Measurements from ENCODE around the gene ARMC2. TPM values are rescaled to one million over a fixed set of nuclear protein-coding genes. Genes with fewer than 3 reads are reported as not detected.

ARMC2 gene
- total RNA-seq, 1 experiment from 2014 or later = 1.1 TPM

DNA sequence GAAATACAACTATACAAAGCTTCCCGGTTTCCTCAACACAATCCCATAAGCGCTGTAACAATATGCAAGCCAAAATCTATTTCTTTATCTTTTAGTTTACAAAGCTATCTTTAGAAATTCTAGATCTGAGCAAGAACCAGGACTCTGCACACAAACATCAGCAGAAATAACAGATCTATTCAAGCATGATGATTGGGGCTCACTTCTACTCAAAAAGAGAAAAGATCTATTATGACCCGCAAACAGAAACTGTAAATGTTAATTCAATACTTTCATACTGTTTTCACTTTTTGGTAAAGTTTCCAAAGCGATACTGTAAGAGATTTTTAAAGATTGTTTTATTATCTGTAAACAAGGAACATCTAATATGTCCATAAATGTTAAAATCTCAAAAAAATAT, 159.8 kb downstream of the ARMC2 start:
- Histone ChIP-seq H3K4me2 (ENCODE audit: low read length) (peak overlapping the region; percentile 86), H2AFZ (ENCODE audit: low read length) (peak overlapping the region; percentile 96), H4K20me1 (ENCODE audit: low read length) (no peaks in the 10 kb centered on the region), H3F3A (ENCODE audit: low read length, unreplicated experiment) (no peaks in the 10 kb centered on the region), H3K9me3 (ENCODE audit: low read length) (no peaks in the 10 kb centered on the region), H3K79me2 (ENCODE audit: low read length) (no peaks in the 10 kb centered on the region), H3K27me3 (ENCODE audit: low read length) (no peaks in the 10 kb centered on the region), H3K9me2 (replicated peaks; ENCODE audit: low read length) (no peaks in the 10 kb centered on the region), H3K9ac (ENCODE audit: low read length) (no peak overlapping the region), H3K4me1 (ENCODE audit: insufficient read depth, low read length) (peaks cover 23% of the 10 kb centered on the region), H3K4me3 (ENCODE audit: low read length) (peak overlapping the region; percentile 94), H3K27ac (ENCODE audit: low read length) (no peak overlapping the region), H3K36me3 (ENCODE audit: low read depth, low read length) (no peaks in the 10 kb centered on the region)
- ATAC-seq = no peak
- TF ChIP-seq, protein P1, sequence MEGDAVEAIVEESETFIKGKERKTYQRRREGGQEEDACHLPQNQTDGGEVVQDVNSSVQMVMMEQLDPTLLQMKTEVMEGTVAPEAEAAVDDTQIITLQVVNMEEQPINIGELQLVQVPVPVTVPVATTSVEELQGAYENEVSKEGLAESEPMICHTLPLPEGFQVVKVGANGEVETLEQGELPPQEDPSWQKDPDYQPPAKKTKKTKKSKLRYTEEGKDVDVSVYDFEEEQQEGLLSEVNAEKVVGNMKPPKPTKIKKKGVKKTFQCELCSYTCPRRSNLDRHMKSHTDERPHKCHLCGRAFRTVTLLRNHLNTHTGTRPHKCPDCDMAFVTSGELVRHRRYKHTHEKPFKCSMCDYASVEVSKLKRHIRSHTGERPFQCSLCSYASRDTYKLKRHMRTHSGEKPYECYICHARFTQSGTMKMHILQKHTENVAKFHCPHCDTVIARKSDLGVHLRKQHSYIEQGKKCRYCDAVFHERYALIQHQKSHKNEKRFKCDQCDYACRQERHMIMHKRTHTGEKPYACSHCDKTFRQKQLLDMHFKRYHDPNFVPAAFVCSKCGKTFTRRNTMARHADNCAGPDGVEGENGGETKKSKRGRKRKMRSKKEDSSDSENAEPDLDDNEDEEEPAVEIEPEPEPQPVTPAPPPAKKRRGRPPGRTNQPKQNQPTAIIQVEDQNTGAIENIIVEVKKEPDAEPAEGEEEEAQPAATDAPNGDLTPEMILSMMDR (conservative IDR thresholded peaks at IDR 0.05; ENCODE audit: low read depth, low read length) = no peak
- TF ChIP-seq EZH2phosphoT487 (IDR thresholded peaks at IDR 0.05; ENCODE audit: borderline replicate concordance, low read length) (no peak), EZH2 (IDR thresholded peaks at IDR 0.05; ENCODE audit: low read length, unreplicated experiment) (no peak)
- no peak for DNase-seq
- BruUV-seq (replicated peaks) = no TSS peak
- ChIA-PET POLR2A (ENCODE audit: unreplicated experiment) (no interaction called here), CTCF (no interaction called here)
- intact Hi-C loops (cut with micrococcal nuclease) = loop anchor here (1.0 kb wide), 1 partner anchor 9 kb away; no protein-coding TSS in a partner anchor

DNA sequence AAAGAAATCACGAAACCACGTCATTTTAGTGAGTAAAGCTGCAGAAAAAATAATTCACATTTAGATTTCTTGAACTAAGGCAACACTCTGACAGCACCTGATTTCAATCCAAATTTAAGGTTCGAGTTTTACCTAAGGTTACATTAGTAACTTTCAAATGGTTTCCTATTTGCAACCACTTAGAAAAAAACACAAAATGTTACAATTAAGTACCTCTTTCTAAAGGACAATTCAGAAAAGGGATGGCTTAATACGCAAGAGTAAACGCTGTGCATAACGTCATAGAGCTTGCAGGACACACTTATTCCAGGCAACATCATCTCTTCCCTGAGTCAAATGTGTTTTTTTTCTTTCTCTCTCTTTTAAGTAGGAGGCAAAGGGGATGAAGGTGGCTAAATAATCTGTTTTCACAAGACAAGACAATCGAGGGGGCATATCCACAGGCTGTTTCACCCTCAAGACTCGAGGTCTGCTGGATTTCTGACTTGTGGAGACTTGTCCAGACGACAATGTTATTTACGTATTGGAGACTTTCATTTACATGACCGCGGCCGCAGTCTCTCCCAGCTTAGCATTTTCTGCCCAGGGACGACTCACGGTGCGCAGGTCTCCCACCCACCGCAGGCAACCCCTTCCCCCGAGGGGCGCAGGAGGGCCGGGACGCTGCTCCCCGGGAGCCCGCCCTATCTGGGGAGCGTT, 160.5 kb downstream of the ARMC2 start:
- no peaks in the 10 kb centered on the region for H3K79me2 ChIP-seq (ENCODE audit: low read length)
- DNase-seq = peak; percentile 29
- intact Hi-C loops (cut with micrococcal nuclease) = loop anchor here (1.0 kb wide), 1 partner anchor 9 kb away; no protein-coding TSS in a partner anchor
- no peaks in the 10 kb centered on the region for H3K9me2 ChIP-seq (replicated peaks; ENCODE audit: low read length)
- H3K27ac ChIP-seq (ENCODE audit: low read length) = no peak overlapping the region
- H3K36me3 ChIP-seq (ENCODE audit: low read depth, low read length) = no peaks in the 10 kb centered on the region
- H3K9me3 ChIP-seq (ENCODE audit: low read length) = no peaks in the 10 kb centered on the region
- no peaks in the 10 kb centered on the region for H4K20me1 ChIP-seq (ENCODE audit: low read length)
- H3K9ac ChIP-seq (ENCODE audit: low read length) = peak overlapping the region; percentile 60
- BruUV-seq (replicated peaks) = no TSS peak
- ChIA-PET CTCF (no interaction called here), POLR2A (ENCODE audit: unreplicated experiment) (interaction anchor here (1.1 kb wide), 1 partner anchor 14 kb away, joined by 3 read pairs; no protein-coding TSS in a partner anchor)
- H3K4me2 ChIP-seq (ENCODE audit: low read length) = peak overlapping the region; percentile 86
- peak overlapping the region; percentile 94 for H3K4me3 ChIP-seq (ENCODE audit: low read length)
- peak overlapping the region; percentile 96 for H2AFZ ChIP-seq (ENCODE audit: low read length)
- H3F3A ChIP-seq (ENCODE audit: low read length, unreplicated experiment) = no peaks in the 10 kb centered on the region
- no peaks in the 10 kb centered on the region for H3K27me3 ChIP-seq (ENCODE audit: low read length)
- H3K4me1 ChIP-seq (ENCODE audit: insufficient read depth, low read length) = peaks cover 23% of the 10 kb centered on the region
- peak; percentile 38; the same call in 1 of the 2 replicates for ATAC-seq
- TF ChIP-seq, protein P1 (conservative IDR thresholded peaks at IDR 0.05; ENCODE audit: low read depth, low read length) = no peak
- TF ChIP-seq EZH2 (IDR thresholded peaks at IDR 0.05; ENCODE audit: low read length, unreplicated experiment) = no peak
- no peak for TF ChIP-seq EZH2phosphoT487 (IDR thresholded peaks at IDR 0.05; ENCODE audit: borderline replicate concordance, low read length)
